K562 (cell line): ENCODE data around the gene PSMD4.

ENCODE experiments used
- BACH1 ChIP-seq: fragments of 200-800 bp; sonication (Bioruptor generic); IDR thresholded peaks from 2 replicates; pipeline ENCODE4 v1.6.1; 2016; ENCODE audit warnings: missing genetic modification characterization, missing compliant biosample characterization
- CEBPB ChIP-seq: fragments of 450-650 bp; IDR thresholded peaks from 2 replicates; pipeline ENCODE4 v1.6.1; 2016; ENCODE audit warnings: missing genetic modification characterization, missing compliant biosample characterization
- GABPA ChIP-seq: fragments of 200-800 bp; sonication (Bioruptor generic); conservative IDR thresholded peaks from 2 replicates; pipeline ENCODE4 v1.6.1; 2016; ENCODE audit warnings: low read depth, missing genetic modification characterization, missing compliant biosample characterization
- LEF1 ChIP-seq: fragments of 450-650 bp; IDR thresholded peaks from 2 replicates; pipeline ENCODE4 v1.6.1; 2016; ENCODE audit warnings: mild to moderate bottlenecking
- RUNX1 ChIP-seq: sonication (generic); IDR thresholded peaks from 2 replicates; pipeline ENCODE4 v1.6.1; 2016; ENCODE audit warnings: antibody characterized with exemption, low read depth
- SREBF2 ChIP-seq: sonication (generic); formaldehyde crosslinking; IDR thresholded peaks from 2 replicates; pipeline ENCODE4 v1.4.0; 2020; ENCODE audit warnings: mild to moderate bottlenecking, missing genetic modification reagents
- USF1 ChIP-seq: sonication (generic); formaldehyde crosslinking; IDR thresholded peaks from 2 replicates; pipeline ENCODE4 v1.9.0; 2022; ENCODE audit warnings: mild to moderate bottlenecking, missing genetic modification reagents
- ZBTB26 ChIP-seq: fragments of 450-650 bp; formaldehyde crosslinking; IDR thresholded peaks from 2 replicates; pipeline ENCODE4 v1.4.0; 2022; ENCODE audit warnings: missing genetic modification characterization

GRCh38 chr1:151213560-151213959 is 41.0 kb upstream of the PSMD4 start:
- TF ChIP-seq RUNX1 (no peak), BACH1 (tag) (no peak), ZBTB26 (no peak), LEF1 (no peak), GABPA (tag) (no peak), SREBF2 (CRISPR knock-in tag) (no peak), CEBPB (tag) (no peak), USF1 (no peak)
